GM18951 (cell line): ENCODE results near the gene OR52B2.

ENCODE experiments used
- POLR2A ChIP-seq: IDR thresholded peaks from 4 replicates; pipeline ENCODE4 v1.6.1; 2011; ENCODE audit warnings: mild to moderate bottlenecking; ENCODE audit not compliant: insufficient read length, insufficient read depth; ENCODE audit errors: extremely low read depth
- in situ Hi-C: fragments of 300-500 bp; cut with MboI; formaldehyde crosslinking; loops from one replicate; pipeline ENCODE4 v1.12.0; 2022; ENCODE audit warnings: low sequenced_read_pairs, mixed read lengths, inconsistent platforms; ENCODE audit not compliant: unreplicated experiment

OR52B2 gene

DNA sequence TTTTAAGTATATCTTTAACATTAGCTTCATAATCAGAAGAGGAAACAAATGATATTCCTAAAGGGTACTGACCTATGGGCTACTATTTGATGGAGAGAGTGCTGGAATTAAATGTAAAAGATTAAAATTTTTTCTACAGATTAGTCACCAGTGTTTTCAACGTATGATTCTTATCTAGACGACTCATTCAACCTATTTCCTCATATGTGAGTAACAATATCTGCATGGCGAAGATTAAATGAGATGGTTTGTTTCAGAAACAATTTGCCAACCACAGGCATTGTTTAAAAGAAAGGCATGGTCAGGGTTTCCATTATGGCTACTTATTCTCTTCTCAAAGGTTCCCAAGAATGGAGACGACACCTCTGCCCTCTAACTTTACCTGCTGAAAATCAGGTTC lies 42.2 kb downstream of the OR52B2 start:
- in situ Hi-C loops = no loop called here
- TF ChIP-seq POLR2A = no peak

- in situ Hi-C loops = no loop called here
- TF ChIP-seq POLR2A = no peak
Observed at GRCh38 chr11:6124245-6124644, 45.9 kb downstream of the OR52B2 start.
